HUDEP-2 (cell line): ENCODE data around the gene FYB1.
A peak's percentile ranks its signal among the peaks of the same experiment; 100 is the strongest.
"Not testable (repeated sequence)": the region's sequence is repeated elsewhere in the genome, so short reads cannot be mapped to it uniquely, and the experiment has no call there.

Experiments used
- DNase-seq, 76 experiments: peaks; one replicate each; lab custom pipeline; 2025; ENCODE audit not compliant: unreplicated experiment in 76 of 76; lab: John Stamatoyannopoulos, UW

Gene FYB1

GRCh38 chr5:39189292-39189955, 29.9 kb downstream of the FYB1 start:
- DNase-seq, result no peak

- DNase-seq, result no peak
Measured at GRCh38 chr5:39187831-39188731, 31.3 kb downstream of the FYB1 start.

GRCh38 chr5:39186722-39187539, 32.4 kb downstream of the FYB1 start:
- peak in 2 of 76 experiments; percentile 4 to 17 for DNase-seq

- DNase-seq, result no peak
Measured at GRCh38 chr5:39186289-39186688, 33.1 kb downstream of the FYB1 start.

- DNase-seq, result no peak
Measured at GRCh38 chr5:39185761-39186160, 33.6 kb downstream of the FYB1 start.

- not testable (repeated sequence) for DNase-seq
Measured at GRCh38 chr5:39179561-39179960, 39.8 kb downstream of the FYB1 start.

GRCh38 chr5:39178861-39179260, 40.5 kb downstream of the FYB1 start:
- DNase-seq, result no peak

- DNase-seq, result no peak
Measured at GRCh38 chr5:39178171-39178570, 41.2 kb downstream of the FYB1 start.

- no peak for DNase-seq
Measured at GRCh38 chr5:39177631-39177964, 41.8 kb downstream of the FYB1 start.

- peak in 2 of 76 experiments; percentile 14 to 25 for DNase-seq
Measured at GRCh38 chr5:39176759-39177630, 42.4 kb downstream of the FYB1 start.

GRCh38 chr5:39175273-39175955, 43.9 kb downstream of the FYB1 start:
- no peak for DNase-seq

- DNase-seq, result no peak
Measured at GRCh38 chr5:39173069-39173468, 46.3 kb downstream of the FYB1 start.

GRCh38 chr5:39172593-39172992, 46.8 kb downstream of the FYB1 start:
- DNase-seq, result no peak

- DNase-seq, result no peak
Measured at GRCh38 chr5:39171647-39172046, 47.7 kb downstream of the FYB1 start.

- DNase-seq, result no peak
Measured at GRCh38 chr5:39169081-39169480, 50.3 kb downstream of the FYB1 start.

GRCh38 chr5:39167972-39168342, 51.4 kb downstream of the FYB1 start:
- no peak for DNase-seq

- DNase-seq, result no peak
Measured at GRCh38 chr5:39167141-39167971, 52.0 kb downstream of the FYB1 start.

GRCh38 chr5:39164529-39165402, 54.6 kb downstream of the FYB1 start:
- DNase-seq, result peak in 5 of 76 experiments; percentile 4 to 25 (median 21)
